Endothelial cell (in vitro differentiated cells): ENCODE results near the gene NADSYN1. TPM values are rescaled to one million over a fixed set of nuclear protein-coding genes. Genes with fewer than 3 reads are reported as not detected.

ENCODE experiments used
- DNase-seq: peaks from one replicate; pipeline ENCODE4 v3.0.0; 2021; ENCODE audit warnings: low spot score
- H3K27ac Mint-ChIP-seq: one replicate; pipeline ENCODE4 v1.8.0; 2021; ENCODE audit warnings: mixed read lengths, inconsistent platforms; ENCODE audit not compliant: unreplicated experiment
- H3K27me3 Mint-ChIP-seq: one replicate; pipeline ENCODE4 v1.8.0; 2021; ENCODE audit warnings: mild to moderate bottlenecking, moderate library complexity, mixed read lengths, inconsistent platforms; ENCODE audit not compliant: unreplicated experiment
- H3K36me3 Mint-ChIP-seq: one replicate; pipeline ENCODE4 v1.8.0; 2021; ENCODE audit warnings: mild to moderate bottlenecking, low read depth, mixed read lengths, inconsistent platforms; ENCODE audit not compliant: unreplicated experiment
- H3K4me1 Mint-ChIP-seq: one replicate; pipeline ENCODE4 v1.8.0; 2021; ENCODE audit warnings: mild to moderate bottlenecking, mixed read lengths, inconsistent platforms; ENCODE audit not compliant: unreplicated experiment
- H3K4me3 Mint-ChIP-seq: one replicate; pipeline ENCODE4 v1.8.0; 2021; ENCODE audit warnings: mild to moderate bottlenecking, mixed read lengths, inconsistent platforms; ENCODE audit not compliant: unreplicated experiment
- H3K9me3 Mint-ChIP-seq: one replicate; pipeline ENCODE4 v1.8.0; 2021; ENCODE audit warnings: mixed read lengths, inconsistent platforms; ENCODE audit not compliant: unreplicated experiment
- total RNA-seq: library from RNA; stranded (reverse); fragmentation: NEBNext Ultra II Directional; extraction: Animal tissue kit (Norgen Biotek cat#: 25700); gene quantifications from one replicate; pipeline ENCODE4 v1.2.1, GENCODE V29; 2021; ENCODE audit not compliant: unreplicated experiment
- TF ChIP-seq, protein P1 (sequence below): fragments of 200-600 bp; sonication (generic); IDR thresholded peaks from one replicate; pipeline ENCODE4 v1.5.0; 2021; ENCODE audit warnings: antibody characterized with exemption; ENCODE audit not compliant: unreplicated experiment

The NADSYN1 gene
- total RNA-seq, 1 donor from 2014 or later, result 69.0 TPM

GRCh38 chr11:71499546-71499945 is 46.5 kb downstream of the NADSYN1 start:
- TF ChIP-seq, protein P1, sequence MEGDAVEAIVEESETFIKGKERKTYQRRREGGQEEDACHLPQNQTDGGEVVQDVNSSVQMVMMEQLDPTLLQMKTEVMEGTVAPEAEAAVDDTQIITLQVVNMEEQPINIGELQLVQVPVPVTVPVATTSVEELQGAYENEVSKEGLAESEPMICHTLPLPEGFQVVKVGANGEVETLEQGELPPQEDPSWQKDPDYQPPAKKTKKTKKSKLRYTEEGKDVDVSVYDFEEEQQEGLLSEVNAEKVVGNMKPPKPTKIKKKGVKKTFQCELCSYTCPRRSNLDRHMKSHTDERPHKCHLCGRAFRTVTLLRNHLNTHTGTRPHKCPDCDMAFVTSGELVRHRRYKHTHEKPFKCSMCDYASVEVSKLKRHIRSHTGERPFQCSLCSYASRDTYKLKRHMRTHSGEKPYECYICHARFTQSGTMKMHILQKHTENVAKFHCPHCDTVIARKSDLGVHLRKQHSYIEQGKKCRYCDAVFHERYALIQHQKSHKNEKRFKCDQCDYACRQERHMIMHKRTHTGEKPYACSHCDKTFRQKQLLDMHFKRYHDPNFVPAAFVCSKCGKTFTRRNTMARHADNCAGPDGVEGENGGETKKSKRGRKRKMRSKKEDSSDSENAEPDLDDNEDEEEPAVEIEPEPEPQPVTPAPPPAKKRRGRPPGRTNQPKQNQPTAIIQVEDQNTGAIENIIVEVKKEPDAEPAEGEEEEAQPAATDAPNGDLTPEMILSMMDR, result no peak
- Mint-ChIP-seq H3K4me3 (no peak overlapping the region), H3K9me3 (no peaks in the 10 kb centered on the region), H3K4me1 (peaks cover 1% of the 10 kb centered on the region), H3K27ac (no peak overlapping the region), H3K36me3 (peaks cover 27% of the 10 kb centered on the region), H3K27me3 (peaks cover 9% of the 10 kb centered on the region)
- DNase-seq, result no peak

DNA sequence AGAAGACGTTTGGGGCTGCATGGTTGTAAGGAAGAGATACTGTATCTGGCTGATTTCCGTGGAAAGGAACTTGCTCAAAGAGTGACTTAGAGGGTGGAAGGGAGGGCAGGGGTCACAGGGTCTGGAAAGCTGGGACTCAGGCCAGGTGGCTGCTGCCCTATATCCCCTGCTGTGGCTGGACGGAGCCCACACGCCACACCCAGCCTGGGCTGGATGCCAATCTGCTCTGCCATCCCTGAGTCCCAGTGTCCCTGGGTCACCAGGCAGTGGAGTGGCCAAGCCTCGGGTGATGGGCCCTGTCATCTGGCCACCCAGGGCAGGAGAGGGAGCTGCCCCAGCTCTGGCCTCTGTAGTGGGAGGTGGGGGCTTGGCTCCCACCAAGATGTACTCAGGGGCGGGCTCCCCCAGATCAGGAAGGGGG is 47.6 kb downstream of the NADSYN1 start:
- Mint-ChIP-seq H3K9me3 (no peaks in the 10 kb centered on the region), H3K27ac (no peak overlapping the region), H3K27me3 (peaks cover 9% of the 10 kb centered on the region), H3K4me1 (peaks cover 3% of the 10 kb centered on the region), H3K36me3 (peaks cover 22% of the 10 kb centered on the region), H3K4me3 (no peak overlapping the region)
- TF ChIP-seq, protein P1, result no peak
- DNase-seq, result no peak

DNA sequence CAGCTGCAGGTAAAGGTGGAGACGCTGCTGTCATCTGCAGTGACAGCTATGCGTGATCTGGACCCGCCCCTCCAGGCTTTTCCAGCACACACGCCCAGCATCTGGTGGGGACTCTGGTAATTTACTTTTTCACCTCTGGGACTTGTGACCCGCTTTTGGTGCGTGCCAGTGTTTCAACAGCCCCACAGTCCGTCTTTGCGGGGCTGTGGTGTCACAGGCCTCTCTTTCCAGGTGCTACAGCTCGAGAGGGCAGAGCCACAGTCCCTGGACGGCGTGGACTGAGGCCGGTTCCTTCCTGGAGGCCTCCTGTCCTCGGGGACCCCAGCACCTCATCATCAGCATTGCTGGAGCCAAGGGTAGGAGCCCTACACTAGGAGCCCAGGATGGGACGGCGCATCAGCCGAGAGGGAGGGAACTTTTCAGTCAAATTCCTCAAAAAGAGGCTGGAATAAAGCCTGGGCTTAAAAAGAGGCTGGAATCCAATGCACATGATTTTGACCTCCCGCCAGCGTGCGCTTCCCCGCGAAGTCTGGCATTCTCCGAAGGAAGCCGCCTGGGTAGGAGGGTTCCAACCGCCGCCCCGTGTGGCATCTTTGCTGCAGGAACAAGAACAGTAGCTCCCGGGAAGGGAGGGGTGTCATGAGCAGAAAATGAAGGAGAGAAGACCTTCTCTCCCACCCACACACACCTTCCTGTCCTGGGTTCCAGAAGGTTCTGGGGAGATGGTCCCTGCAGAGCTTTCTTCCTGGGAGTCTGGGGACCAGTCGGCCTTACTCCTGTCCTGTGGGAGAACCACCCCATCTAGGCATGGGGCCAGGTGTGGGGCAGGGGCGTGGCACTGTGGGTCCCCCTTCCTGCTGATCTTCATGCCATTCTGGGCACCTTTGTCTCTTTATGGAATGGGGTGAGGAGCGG is 48.3 kb downstream of the NADSYN1 start:
- H3K27me3 Mint-ChIP-seq, result peaks cover 9% of the 10 kb centered on the region
- peaks cover 3% of the 10 kb centered on the region for H3K4me1 Mint-ChIP-seq
- peaks cover 24% of the 10 kb centered on the region for H3K36me3 Mint-ChIP-seq

GRCh38 chr11:71502026-71502425 is 49.0 kb downstream of the NADSYN1 start:
- no peaks in the 10 kb centered on the region for H3K9me3 Mint-ChIP-seq
- no peak for DNase-seq
- H3K36me3 Mint-ChIP-seq, result peaks cover 24% of the 10 kb centered on the region
- no peak overlapping the region for H3K27ac Mint-ChIP-seq
- H3K4me3 Mint-ChIP-seq, result no peak overlapping the region
- peaks cover 3% of the 10 kb centered on the region for H3K4me1 Mint-ChIP-seq
- TF ChIP-seq, protein P1, result no peak
- peaks cover 8% of the 10 kb centered on the region for H3K27me3 Mint-ChIP-seq

More for the DNA sequence above, 48.3 kb downstream of the NADSYN1 start:
- H3K4me3 Mint-ChIP-seq, result no peak overlapping the region
- H3K9me3 Mint-ChIP-seq, result no peaks in the 10 kb centered on the region
- TF ChIP-seq, protein P1, result no peak
- no peak overlapping the region for H3K27ac Mint-ChIP-seq
- DNase-seq, result no peak

DNA sequence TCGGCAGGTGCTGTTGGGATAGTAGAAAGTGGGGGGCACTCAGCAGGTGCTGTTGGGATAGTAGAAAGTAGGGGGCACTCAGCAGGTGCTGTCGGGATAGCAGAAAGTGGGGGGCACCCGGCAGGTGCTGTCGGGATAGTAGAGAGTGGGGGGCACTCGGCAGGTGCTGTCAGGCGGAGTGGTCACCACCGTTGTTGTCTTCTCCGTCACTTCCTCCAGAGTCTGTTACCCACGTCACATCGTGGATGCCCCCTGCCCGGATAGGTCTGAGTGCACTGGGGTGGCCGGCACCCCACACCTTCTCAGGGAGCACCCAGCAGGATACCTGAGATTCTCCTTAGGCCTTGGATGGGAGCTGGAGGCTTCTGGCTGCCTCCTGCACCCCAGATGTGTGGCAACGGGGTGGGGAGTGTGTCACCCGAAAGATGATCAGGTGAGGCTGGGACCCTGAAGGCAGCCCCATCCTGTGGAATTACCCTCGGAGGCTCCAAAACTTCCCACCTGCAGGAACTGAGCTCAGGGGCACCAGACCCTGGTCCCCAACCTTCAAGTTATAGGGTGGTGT is 50.0 kb downstream of the NADSYN1 start:
- H3K36me3 Mint-ChIP-seq, result peaks cover 19% of the 10 kb centered on the region
- H3K27ac Mint-ChIP-seq, result no peak overlapping the region
- no peaks in the 10 kb centered on the region for H3K9me3 Mint-ChIP-seq
- TF ChIP-seq, protein P1, result no peak
- H3K27me3 Mint-ChIP-seq, result peaks cover 4% of the 10 kb centered on the region
- no peak for DNase-seq
- peaks cover 3% of the 10 kb centered on the region for H3K4me1 Mint-ChIP-seq
- H3K4me3 Mint-ChIP-seq, result no peak overlapping the region
